ENCODE results near the gene KCNMB1. TPM values are rescaled to one million over a fixed set of nuclear protein-coding genes. Genes with fewer than 3 reads are reported as not detected.

The KCNMB1 gene
- total RNA-seq, 1 experiment from 2014 or later: not detected

DNA sequence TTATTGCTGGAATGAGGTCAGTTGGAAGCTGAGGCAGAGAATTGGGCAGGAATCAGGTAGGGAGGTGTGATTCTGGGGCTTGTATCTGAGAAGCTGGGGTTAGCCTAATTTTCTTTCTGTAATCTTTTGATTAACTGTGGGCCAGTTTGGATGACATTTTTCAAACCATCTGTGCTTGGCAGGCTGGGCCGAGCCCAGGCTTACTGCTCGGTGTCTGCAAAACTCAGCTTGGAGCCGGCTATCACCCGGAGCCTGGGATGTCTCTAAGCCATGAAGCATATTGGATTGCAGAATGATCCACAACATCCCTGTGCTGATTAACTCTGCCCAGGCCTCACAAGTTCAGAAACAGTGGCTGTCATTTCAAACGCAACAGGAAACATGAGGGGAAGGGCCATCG, 26.5 kb downstream of the KCNMB1 start:
- H2AFZ ChIP-seq (ENCODE audit: low read length): no peak overlapping the region
- no peaks in the 10 kb centered on the region for H3K79me2 ChIP-seq (ENCODE audit: low read length)
- no peaks in the 10 kb centered on the region for H3K9me3 ChIP-seq (ENCODE audit: low read length)
- no peak overlapping the region for H3K4me3 ChIP-seq (ENCODE audit: low read length)
- no peaks in the 10 kb centered on the region for H4K20me1 ChIP-seq (ENCODE audit: low read length)
- peaks cover 25% of the 10 kb centered on the region for H3K27me3 ChIP-seq (ENCODE audit: low read length)
- DNase-seq: no peak
- TF ChIP-seq, protein P1, sequence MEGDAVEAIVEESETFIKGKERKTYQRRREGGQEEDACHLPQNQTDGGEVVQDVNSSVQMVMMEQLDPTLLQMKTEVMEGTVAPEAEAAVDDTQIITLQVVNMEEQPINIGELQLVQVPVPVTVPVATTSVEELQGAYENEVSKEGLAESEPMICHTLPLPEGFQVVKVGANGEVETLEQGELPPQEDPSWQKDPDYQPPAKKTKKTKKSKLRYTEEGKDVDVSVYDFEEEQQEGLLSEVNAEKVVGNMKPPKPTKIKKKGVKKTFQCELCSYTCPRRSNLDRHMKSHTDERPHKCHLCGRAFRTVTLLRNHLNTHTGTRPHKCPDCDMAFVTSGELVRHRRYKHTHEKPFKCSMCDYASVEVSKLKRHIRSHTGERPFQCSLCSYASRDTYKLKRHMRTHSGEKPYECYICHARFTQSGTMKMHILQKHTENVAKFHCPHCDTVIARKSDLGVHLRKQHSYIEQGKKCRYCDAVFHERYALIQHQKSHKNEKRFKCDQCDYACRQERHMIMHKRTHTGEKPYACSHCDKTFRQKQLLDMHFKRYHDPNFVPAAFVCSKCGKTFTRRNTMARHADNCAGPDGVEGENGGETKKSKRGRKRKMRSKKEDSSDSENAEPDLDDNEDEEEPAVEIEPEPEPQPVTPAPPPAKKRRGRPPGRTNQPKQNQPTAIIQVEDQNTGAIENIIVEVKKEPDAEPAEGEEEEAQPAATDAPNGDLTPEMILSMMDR (conservative IDR thresholded peaks at IDR 0.05; ENCODE audit: low read depth, low read length): no peak
- no peak for TF ChIP-seq EZH2phosphoT487 (IDR thresholded peaks at IDR 0.05; ENCODE audit: borderline replicate concordance, low read length)
- no peak for TF ChIP-seq EZH2 (IDR thresholded peaks at IDR 0.05; ENCODE audit: low read length, unreplicated experiment)
- H3K27ac ChIP-seq (ENCODE audit: low read length): no peak overlapping the region
- no peak overlapping the region for H3K9ac ChIP-seq (ENCODE audit: low read length)
- no peak for ATAC-seq
- H3K36me3 ChIP-seq (ENCODE audit: low read depth, low read length): no peaks in the 10 kb centered on the region
- no peaks in the 10 kb centered on the region for H3K4me1 ChIP-seq (ENCODE audit: insufficient read depth, low read length)
- H3K9me2 ChIP-seq (replicated peaks; ENCODE audit: low read length): no peaks in the 10 kb centered on the region
- no peaks in the 10 kb centered on the region for H3F3A ChIP-seq (ENCODE audit: low read length, unreplicated experiment)
- no peak overlapping the region for H3K4me2 ChIP-seq (ENCODE audit: low read length)
- intact Hi-C loops (cut with micrococcal nuclease): no loop called here
- POLR2A ChIA-PET (ENCODE audit: unreplicated experiment): no interaction called here
- CTCF ChIA-PET: no interaction called here
- no TSS peak for BruUV-seq (replicated peaks)

DNA sequence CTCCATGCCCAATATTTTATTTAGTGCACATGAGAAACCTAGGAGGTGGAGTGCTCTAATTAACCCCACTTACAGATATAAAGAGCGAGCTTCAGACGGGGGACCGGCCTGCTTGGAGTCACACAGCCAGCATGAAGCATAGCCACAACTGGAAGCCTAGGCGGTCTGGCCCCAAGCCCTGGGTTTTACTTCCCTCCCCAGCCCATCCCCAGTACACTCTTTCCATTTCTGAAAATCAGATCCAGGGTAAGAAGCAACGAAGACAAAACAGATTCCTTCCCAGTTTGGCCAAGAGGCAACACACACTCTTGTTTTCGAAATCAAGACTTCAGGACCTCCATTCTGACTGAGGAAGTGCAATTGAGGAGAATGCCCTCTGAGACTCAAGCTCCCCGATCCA, 27.1 kb downstream of the KCNMB1 start:
- peaks cover 27% of the 10 kb centered on the region for H3K27me3 ChIP-seq (ENCODE audit: low read length)
- DNase-seq: no peak

DNA sequence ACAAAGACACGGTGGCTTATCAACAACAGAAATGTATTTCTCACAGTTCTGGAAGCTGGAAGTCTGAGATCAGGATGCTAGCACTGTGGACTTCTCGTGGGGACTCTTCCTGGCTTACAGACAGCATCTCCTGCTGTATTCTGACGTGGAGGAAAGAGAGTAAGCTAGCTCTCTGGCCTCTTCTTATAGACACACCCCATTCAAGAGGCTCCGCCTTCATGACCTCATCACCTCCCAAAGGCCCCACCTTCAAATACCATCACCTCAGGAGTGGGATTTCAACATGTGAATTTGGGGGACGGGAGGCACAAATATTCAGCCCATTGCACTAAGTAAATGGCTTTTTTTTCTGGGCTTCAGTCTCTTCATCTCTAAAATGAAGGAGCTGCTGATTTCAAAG, 27.6 kb downstream of the KCNMB1 start:
- Histone ChIP-seq H3F3A (ENCODE audit: low read length, unreplicated experiment) (no peaks in the 10 kb centered on the region), H3K4me3 (ENCODE audit: low read length) (no peak overlapping the region), H3K9me2 (replicated peaks; ENCODE audit: low read length) (no peaks in the 10 kb centered on the region), H2AFZ (ENCODE audit: low read length) (no peak overlapping the region), H3K4me2 (ENCODE audit: low read length) (no peak overlapping the region), H3K36me3 (ENCODE audit: low read depth, low read length) (no peaks in the 10 kb centered on the region), H3K27ac (ENCODE audit: low read length) (no peak overlapping the region), H3K79me2 (ENCODE audit: low read length) (no peaks in the 10 kb centered on the region), H4K20me1 (ENCODE audit: low read length) (no peaks in the 10 kb centered on the region), H3K9ac (ENCODE audit: low read length) (no peak overlapping the region), H3K27me3 (ENCODE audit: low read length) (peaks cover 32% of the 10 kb centered on the region), H3K4me1 (ENCODE audit: insufficient read depth, low read length) (no peaks in the 10 kb centered on the region), H3K9me3 (ENCODE audit: low read length) (no peaks in the 10 kb centered on the region)
- TF ChIP-seq EZH2 (IDR thresholded peaks at IDR 0.05; ENCODE audit: low read length, unreplicated experiment) (no peak), EZH2phosphoT487 (IDR thresholded peaks at IDR 0.05; ENCODE audit: borderline replicate concordance, low read length) (no peak)
- TF ChIP-seq, protein P1 (conservative IDR thresholded peaks at IDR 0.05; ENCODE audit: low read depth, low read length): no peak
- ATAC-seq (no peak), DNase-seq (no peak)
- no TSS peak for BruUV-seq (replicated peaks)
- POLR2A ChIA-PET (ENCODE audit: unreplicated experiment): no interaction called here
- CTCF ChIA-PET: no interaction called here
- intact Hi-C loops (cut with micrococcal nuclease): no loop called here

More for the DNA sequence above, 27.1 kb downstream of the KCNMB1 start:
- intact Hi-C loops (cut with micrococcal nuclease): no loop called here
- Histone ChIP-seq H3K27ac (ENCODE audit: low read length) (no peak overlapping the region), H3K9ac (ENCODE audit: low read length) (no peak overlapping the region), H3F3A (ENCODE audit: low read length, unreplicated experiment) (no peaks in the 10 kb centered on the region), H3K4me2 (ENCODE audit: low read length) (no peak overlapping the region), H4K20me1 (ENCODE audit: low read length) (no peaks in the 10 kb centered on the region), H3K79me2 (ENCODE audit: low read length) (no peaks in the 10 kb centered on the region), H2AFZ (ENCODE audit: low read length) (no peak overlapping the region), H3K4me1 (ENCODE audit: insufficient read depth, low read length) (no peaks in the 10 kb centered on the region), H3K9me2 (replicated peaks; ENCODE audit: low read length) (no peaks in the 10 kb centered on the region), H3K36me3 (ENCODE audit: low read depth, low read length) (no peaks in the 10 kb centered on the region), H3K9me3 (ENCODE audit: low read length) (no peaks in the 10 kb centered on the region), H3K4me3 (ENCODE audit: low read length) (no peak overlapping the region)
- ChIA-PET CTCF (no interaction called here), POLR2A (ENCODE audit: unreplicated experiment) (no interaction called here)
- ATAC-seq: no peak
- no TSS peak for BruUV-seq (replicated peaks)
- TF ChIP-seq, protein P1 (conservative IDR thresholded peaks at IDR 0.05; ENCODE audit: low read depth, low read length): no peak
- TF ChIP-seq EZH2 (IDR thresholded peaks at IDR 0.05; ENCODE audit: low read length, unreplicated experiment): no peak
- TF ChIP-seq EZH2phosphoT487 (IDR thresholded peaks at IDR 0.05; ENCODE audit: borderline replicate concordance, low read length): no peak

All from PC-3 (cell line).